ENCODE results near the gene UIMC1.

The UIMC1 gene

GRCh38 chr5:176941951-176942350, 64.6 kb downstream of the UIMC1 start:
- TF ChIP-seq EZH2phosphoT487 (conservative IDR thresholded peaks at IDR 0.05; ENCODE audit: low read length): no peak
- TF ChIP-seq CTCF (IDR thresholded peaks at IDR 0.05; ENCODE audit: insufficient read depth, low read length, poor library complexity, severe bottlenecking): no peak
- H2AFZ ChIP-seq (ENCODE audit: low read depth, low read length, severe bottlenecking): no peak overlapping the region
- H3K36me3 ChIP-seq (ENCODE audit: low read length): peaks cover 22% of the 10 kb centered on the region; the same call in 1 of the 2 replicates
- H3K9me2 ChIP-seq (replicated peaks; ENCODE audit: insufficient read depth, low read length): no peaks in the 10 kb centered on the region
- H3K9ac ChIP-seq (ENCODE audit: low read length): no peak overlapping the region
- H3K4me2 ChIP-seq (ENCODE audit: low read depth, low read length, poor library complexity, severe bottlenecking): no peak overlapping the region
- no peak overlapping the region for H3K27ac ChIP-seq (ENCODE audit: low read depth, low read length)
- no peaks in the 10 kb centered on the region for H4K20me1 ChIP-seq (ENCODE audit: low read depth, low read length)
- no peaks in the 10 kb centered on the region for H3F3A ChIP-seq (ENCODE audit: insufficient read depth)
- no peaks in the 10 kb centered on the region for H3K27me3 ChIP-seq (ENCODE audit: low read length)
- H3K79me2 ChIP-seq (ENCODE audit: insufficient read depth, low read length): no peaks in the 10 kb centered on the region
- no peak overlapping the region for H3K4me3 ChIP-seq (ENCODE audit: insufficient read depth, low read length, poor library complexity, severe bottlenecking)
- H3K9me3 ChIP-seq (ENCODE audit: insufficient read depth, low read length): no peaks in the 10 kb centered on the region

DNA sequence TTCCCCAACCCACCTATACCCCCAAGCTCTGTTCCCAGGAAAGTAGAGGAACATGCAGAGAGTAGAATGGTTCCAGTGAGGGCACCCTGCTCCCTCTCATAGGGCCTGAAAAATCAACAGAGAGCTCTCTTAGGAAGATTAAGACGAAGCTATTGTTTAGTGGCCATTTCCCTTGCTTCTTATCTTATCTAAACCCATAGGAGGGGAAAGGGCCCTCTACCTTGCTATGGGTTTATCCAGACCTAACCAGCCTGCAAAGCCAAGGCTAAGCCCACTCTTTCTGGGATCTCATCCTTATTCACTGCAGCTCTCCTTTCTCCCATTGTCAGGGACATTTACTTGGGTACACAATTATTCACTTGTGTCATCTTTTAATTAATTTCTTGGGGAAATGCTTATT, 68.1 kb downstream of the UIMC1 start:
- no peak overlapping the region for H3K27ac ChIP-seq (ENCODE audit: low read depth, low read length)
- H4K20me1 ChIP-seq (ENCODE audit: low read depth, low read length): no peaks in the 10 kb centered on the region
- TF ChIP-seq EZH2phosphoT487 (conservative IDR thresholded peaks at IDR 0.05; ENCODE audit: low read length): no peak
- no peak for TF ChIP-seq CTCF (IDR thresholded peaks at IDR 0.05; ENCODE audit: insufficient read depth, low read length, poor library complexity, severe bottlenecking)
- no peak overlapping the region for H3K4me3 ChIP-seq (ENCODE audit: insufficient read depth, low read length, poor library complexity, severe bottlenecking)
- no peaks in the 10 kb centered on the region for H3K79me2 ChIP-seq (ENCODE audit: insufficient read depth, low read length)
- 0 out of 2 replicates have a peak, but pooled peaks cover 4% of the 10 kb centered on the region for H3F3A ChIP-seq (ENCODE audit: insufficient read depth)
- no peaks in the 10 kb centered on the region for H3K9me3 ChIP-seq (ENCODE audit: insufficient read depth, low read length)
- peaks cover 33% of the 10 kb centered on the region; the same call in 1 of the 2 replicates for H3K36me3 ChIP-seq (ENCODE audit: low read length)
- H3K4me2 ChIP-seq (ENCODE audit: low read depth, low read length, poor library complexity, severe bottlenecking): no peak overlapping the region
- H3K9me2 ChIP-seq (replicated peaks; ENCODE audit: insufficient read depth, low read length): no peaks in the 10 kb centered on the region
- H3K9ac ChIP-seq (ENCODE audit: low read length): no peak overlapping the region
- no peak overlapping the region for H2AFZ ChIP-seq (ENCODE audit: low read depth, low read length, severe bottlenecking)
- no peaks in the 10 kb centered on the region for H3K27me3 ChIP-seq (ENCODE audit: low read length)

DNA sequence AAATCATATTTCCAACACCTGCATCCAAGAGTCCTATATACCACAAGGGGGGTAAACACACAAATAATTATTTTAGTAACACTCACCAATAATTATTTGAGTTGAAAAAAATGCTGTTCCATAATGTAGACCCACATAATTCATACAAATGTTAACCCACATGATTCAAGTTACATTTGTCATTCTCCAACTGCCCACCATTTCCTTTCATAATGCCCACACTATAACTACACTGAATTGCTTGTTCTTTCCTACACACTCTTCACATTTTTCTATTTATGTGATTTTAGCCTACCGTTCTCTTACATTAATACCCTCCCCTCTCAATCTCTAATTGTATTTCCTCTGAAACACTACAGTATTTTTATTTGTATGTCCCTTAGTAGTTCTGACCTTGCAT, 71.6 kb downstream of the UIMC1 start:
- Histone ChIP-seq H3K9ac (ENCODE audit: low read length) (no peak overlapping the region), H3K79me2 (ENCODE audit: insufficient read depth, low read length) (no peaks in the 10 kb centered on the region; the same call in 1 of the 2 replicates), H2AFZ (ENCODE audit: low read depth, low read length, severe bottlenecking) (no peak overlapping the region), H3K4me3 (ENCODE audit: insufficient read depth, low read length, poor library complexity, severe bottlenecking) (no peak overlapping the region), H3K4me2 (ENCODE audit: low read depth, low read length, poor library complexity, severe bottlenecking) (no peak overlapping the region), H3K36me3 (ENCODE audit: low read length) (peaks cover 21% of the 10 kb centered on the region; the same call in 1 of the 2 replicates), H3K9me3 (ENCODE audit: insufficient read depth, low read length) (no peaks in the 10 kb centered on the region), H3K9me2 (replicated peaks; ENCODE audit: insufficient read depth, low read length) (no peaks in the 10 kb centered on the region), H4K20me1 (ENCODE audit: low read depth, low read length) (no peaks in the 10 kb centered on the region), H3K27ac (ENCODE audit: low read depth, low read length) (no peak overlapping the region), H3K27me3 (ENCODE audit: low read length) (no peaks in the 10 kb centered on the region), H3F3A (ENCODE audit: insufficient read depth) (0 out of 2 replicates have a peak, but pooled peaks cover 4% of the 10 kb centered on the region)
- TF ChIP-seq EZH2phosphoT487 (conservative IDR thresholded peaks at IDR 0.05; ENCODE audit: low read length): no peak
- TF ChIP-seq CTCF (IDR thresholded peaks at IDR 0.05; ENCODE audit: insufficient read depth, low read length, poor library complexity, severe bottlenecking): no peak

Measured in SU-DHL-6 (cell line).